Adrenal gland (tissue), 5 donors: ENCODE results near the gene ADIPOR2.

ENCODE experiments used
- CTCF ChIP-seq, 6 experiments: fragments of 450-650 bp in 4 of 6; fragments of 200-600 bp in 2 of 6; sonication (generic) in 1 of 6; IDR thresholded peaks; 1 replicate in 5 of 6; 2 replicates in 1 of 6; pipeline versions ENCODE4 v1.5.1 to v1.8.0; 2016 to 2021; ENCODE audit warnings: antibody characterized with exemption in 6 of 6, mild to moderate bottlenecking in 2 of 6, moderate library complexity in 1 of 6
- POLR2A ChIP-seq, 2 donors: fragments of 450-650 bp; IDR thresholded peaks; one replicate each; pipeline ENCODE4 v1.6.1; 2017; ENCODE audit warnings: antibody characterized with exemption in 2 of 2, mild to moderate bottlenecking in 2 of 2, moderate library complexity in 1 of 2
- donor health status: DM: no; HTN: no; CAD: no.

- TF ChIP-seq CTCF (IDR thresholded peaks at IDR 0.05) (no peak), POLR2A (IDR thresholded peaks at IDR 0.05) (no peak)
Measured at GRCh38 chr12:1716215-1716862, 25.5 kb downstream of the ADIPOR2 start.
